A673 (cell line): Measurements from ENCODE around the gene SLC16A8. TPM values are rescaled to one million over a fixed set of nuclear protein-coding genes. Genes with fewer than 3 reads are reported as not detected.

Experiments used
- BruUV-seq: library from RNA; stranded (reverse); fragments of 400-500 nt; replicated peaks from 2 replicates; lab custom pipeline; 2021; lab: Mats Ljungman, UMichigan
- CTCF ChIA-PET: fragments of 300-600 bp; sonication (Branson Sonifier 250); formaldehyde crosslinking; loops from one replicate; lab custom pipeline; 2022; ENCODE audit warnings: antibody characterized with exemption; lab: Charles Lee
- POLR2A ChIA-PET: fragments of 300-600 bp; sonication (Branson Sonifier 250); formaldehyde crosslinking; loops from one replicate; lab custom pipeline; 2022; ENCODE audit warnings: antibody characterized with exemption; ENCODE audit not compliant: low non-redundant PET; lab: Charles Lee
- DNase-seq: peaks from one replicate; pipeline ENCODE4 v3.0.0-alpha.2; 2015; ENCODE audit warnings: low spot score
- H3K27ac ChIP-seq: fragments of 200-600 bp; sonication (generic); 2 replicates; pipeline ENCODE4 v1.5.1; 2016; ENCODE audit warnings: mixed run types, low read depth, mild to moderate bottlenecking, mixed read lengths, antibody characterized with exemption, low read length; ENCODE audit not compliant: poor library complexity, severe bottlenecking
- H3K27me3 ChIP-seq: fragments of 200-600 bp; sonication (generic); replicated peaks from 2 replicates; pipeline ENCODE4 v1.6.1; 2017; ENCODE audit warnings: mixed run types, low read depth, mild to moderate bottlenecking, mixed read lengths, antibody characterized with exemption, low read length; ENCODE audit not compliant: insufficient read depth, poor library complexity
- H3K36me3 ChIP-seq: fragments of 200-600 bp; sonication (generic); 2 replicates; pipeline ENCODE4 v1.6.1; 2016; ENCODE audit warnings: mixed run types, mild to moderate bottlenecking, mixed read lengths, antibody characterized with exemption, low read length; ENCODE audit not compliant: insufficient read depth, poor library complexity, severe bottlenecking
- H3K4me1 ChIP-seq: fragments of 200-600 bp; sonication (generic); 2 replicates; pipeline ENCODE4 v1.6.1; 2017; ENCODE audit warnings: mixed run types, mild to moderate bottlenecking, mixed read lengths, antibody characterized with exemption, low read length; ENCODE audit not compliant: insufficient read depth, poor library complexity, severe bottlenecking
- H3K4me3 ChIP-seq: fragments of 200-600 bp; sonication (generic); 2 replicates; pipeline ENCODE4 v1.5.1; 2016; ENCODE audit warnings: low read depth, mixed run types, mild to moderate bottlenecking, mixed read lengths, low read length; ENCODE audit not compliant: poor library complexity, severe bottlenecking
- H3K9me3 ChIP-seq: fragments of 200-600 bp; sonication (generic); 2 replicates; pipeline ENCODE4 v1.6.1; 2016; ENCODE audit warnings: mixed run types, low read depth, mild to moderate bottlenecking, mixed read lengths, antibody characterized with exemption, low read length; ENCODE audit not compliant: poor library complexity, severe bottlenecking
- CTCF ChIP-seq: fragments of 300-800, 200-600 bp; sonication (generic); conservative IDR thresholded peaks from 2 replicates; pipeline ENCODE4 v1.5.1; 2017; ENCODE audit warnings: low read depth, mild to moderate bottlenecking, antibody characterized with exemption, low read length, moderate library complexity, mixed read lengths
- EZH2 ChIP-seq: fragments of 200-600 bp; sonication (generic); IDR thresholded peaks from 2 replicates; pipeline ENCODE4 v1.6.1; 2017; ENCODE audit warnings: borderline replicate concordance, low read depth, mild to moderate bottlenecking, mixed read lengths, antibody characterized with exemption, low read length; ENCODE audit not compliant: poor library complexity, severe bottlenecking
- intact Hi-C: fragments of 100-400 bp; cut with micrococcal nuclease; formaldehyde crosslinking; loops from one replicate; pipeline ENCODE4 v1.10.0; 2022; ENCODE audit not compliant: unreplicated experiment
- total RNA-seq: library from RNA; stranded (reverse); gene quantifications from 2 replicates; pipeline ENCODE4 v1.2.3, GENCODE V29; 2021

The SLC16A8 gene
- total RNA-seq, 1 experiment from 2014 or later, result not detected

GRCh38 chr22:38109371-38110001 lies 25.5 kb upstream of the SLC16A8 start:
- DNase-seq, result no peak
- BruUV-seq, result no TSS peak
- ChIA-PET CTCF (no interaction called here), POLR2A (no interaction called here)
- Histone ChIP-seq H3K36me3 (no peaks in the 10 kb centered on the region), H3K9me3 (no peaks in the 10 kb centered on the region), H3K27ac (no peak overlapping the region), H3K4me1 (no peaks in the 10 kb centered on the region), H3K27me3 (no peaks in the 10 kb centered on the region), H3K4me3 (no peak overlapping the region)
- intact Hi-C loops, result no loop called here
- no peak for TF ChIP-seq CTCF
- TF ChIP-seq EZH2, result no peak

- H3K27me3 ChIP-seq, result no peaks in the 10 kb centered on the region
- H3K4me3 ChIP-seq, result no peak overlapping the region
- POLR2A ChIA-PET, result no interaction called here
- H3K36me3 ChIP-seq, result no peaks in the 10 kb centered on the region
- no peaks in the 10 kb centered on the region for H3K9me3 ChIP-seq
- BruUV-seq, result no TSS peak
- intact Hi-C loops, result no loop called here
- no peak for TF ChIP-seq EZH2
- TF ChIP-seq CTCF, result no peak
- H3K27ac ChIP-seq, result no peak overlapping the region
- no peak for DNase-seq
- H3K4me1 ChIP-seq, result no peaks in the 10 kb centered on the region
- CTCF ChIA-PET, result no interaction called here
These were observed 24.8 kb upstream of the SLC16A8 start for GRCh38 chr22:38108561-38109319.

GRCh38 chr22:38107692-38108515 lies 23.9 kb upstream of the SLC16A8 start:
- BruUV-seq, result no TSS peak
- DNase-seq, result no peak
- intact Hi-C loops, result no loop called here
- no peak for TF ChIP-seq CTCF
- no peak for TF ChIP-seq EZH2
- no peaks in the 10 kb centered on the region for H3K4me1 ChIP-seq
- H3K4me3 ChIP-seq, result no peak overlapping the region
- H3K36me3 ChIP-seq, result no peaks in the 10 kb centered on the region
- CTCF ChIA-PET, result no interaction called here
- POLR2A ChIA-PET, result no interaction called here
- no peaks in the 10 kb centered on the region for H3K27me3 ChIP-seq
- no peaks in the 10 kb centered on the region for H3K9me3 ChIP-seq
- no peak overlapping the region for H3K27ac ChIP-seq
